Endodermal cell (in vitro differentiated cells): ENCODE measurements around the gene IRF3. TPM values are rescaled to one million over a fixed set of nuclear protein-coding genes. Genes with fewer than 3 reads are reported as not detected.

Experiments
- DNase-seq: peaks from one replicate; pipeline ENCODE4 v3.0.0-alpha.2; 2017
- H3K27ac ChIP-seq: 2 replicates; pipeline ENCODE4 v1.5.1; 2013; ENCODE audit warnings: mild to moderate bottlenecking, low read depth, low read length, moderate library complexity
- H3K27me3 ChIP-seq: 2 replicates; pipeline ENCODE4 v1.6.1; 2013; ENCODE audit warnings: mild to moderate bottlenecking, low read length, moderate library complexity; ENCODE audit not compliant: insufficient read depth, control insufficient read depth, poor library complexity, severe bottlenecking
- H3K36me3 ChIP-seq: 2 replicates; pipeline ENCODE4 v1.7.0; 2013; ENCODE audit warnings: mild to moderate bottlenecking, low read length, moderate library complexity; ENCODE audit not compliant: control insufficient read depth, insufficient read depth
- H3K4me1 ChIP-seq: one replicate; pipeline ENCODE4 v1.7.0; 2013; ENCODE audit warnings: low read length; ENCODE audit not compliant: control insufficient read depth, insufficient read depth
- H3K4me3 ChIP-seq: 2 replicates; pipeline ENCODE4 v1.5.1; 2013; ENCODE audit warnings: mild to moderate bottlenecking, low read length, moderate library complexity
- H3K9ac ChIP-seq: 2 replicates; pipeline ENCODE4 v1.6.1; 2013; ENCODE audit warnings: mild to moderate bottlenecking, low read length, moderate library complexity; ENCODE audit not compliant: poor library complexity, severe bottlenecking; ENCODE audit errors: extremely low read depth
- H3K9me3 ChIP-seq: 2 replicates; pipeline ENCODE4 v1.6.1; 2013; ENCODE audit warnings: mild to moderate bottlenecking, low read length, moderate library complexity; ENCODE audit not compliant: control insufficient read depth
- H3K27ac Mint-ChIP-seq: 2 replicates; pipeline ENCODE4 v1.8.0; 2020; ENCODE audit warnings: mixed read lengths
- H3K27me3 Mint-ChIP-seq: 2 replicates; pipeline ENCODE4 v1.8.0; 2021; ENCODE audit warnings: mild to moderate bottlenecking, mixed read lengths; ENCODE audit not compliant: insufficient read depth
- H3K36me3 Mint-ChIP-seq: 2 replicates; pipeline ENCODE4 v1.8.0; 2020; ENCODE audit warnings: low read depth, mixed read lengths
- H3K4me1 Mint-ChIP-seq: 2 replicates; pipeline ENCODE4 v1.8.0; 2020; ENCODE audit warnings: mixed read lengths
- H3K4me3 Mint-ChIP-seq: 2 replicates; pipeline ENCODE4 v1.8.0; 2020; ENCODE audit warnings: mild to moderate bottlenecking, moderate library complexity, mixed read lengths
- H3K9me3 Mint-ChIP-seq: 2 replicates; pipeline ENCODE4 v1.8.0; 2020; ENCODE audit warnings: mild to moderate bottlenecking, mixed read lengths
- WGBS, 2 experiments: methylation state at CpG; one replicate each; pipeline versions ENCODE4 v1.1.5 to v1.1.7; 2013; ENCODE audit warnings: missing lambda C conversion rate in 2 of 2, mixed read lengths in 1 of 2; ENCODE audit not compliant: insufficient coverage in 1 of 2, insufficient read length in 1 of 2; 5-methylcytosine and 5-hydroxymethylcytosine counted together
- total RNA-seq, 2 donors: library from RNA; stranded (reverse); fragmentation: NEBNext Ultra II Directional in 1 of 2; extraction: Animal tissue kit (Norgen Biotek cat#: 25700) in 1 of 2; gene quantifications; 2 replicates in 1 of 2; 3 replicates in 1 of 2; pipeline ENCODE4 v1.2.1, GENCODE V29; 2021
- TF ChIP-seq, protein P1 (sequence below): fragments of 200-600 bp; sonication (generic); conservative IDR thresholded peaks from 2 replicates; pipeline ENCODE4 v1.5.0; 2021; ENCODE audit warnings: antibody characterized with exemption, mild to moderate bottlenecking

Gene IRF3
- total RNA-seq, 2 donors from 2014 or later = 127 to 128 TPM

DNA sequence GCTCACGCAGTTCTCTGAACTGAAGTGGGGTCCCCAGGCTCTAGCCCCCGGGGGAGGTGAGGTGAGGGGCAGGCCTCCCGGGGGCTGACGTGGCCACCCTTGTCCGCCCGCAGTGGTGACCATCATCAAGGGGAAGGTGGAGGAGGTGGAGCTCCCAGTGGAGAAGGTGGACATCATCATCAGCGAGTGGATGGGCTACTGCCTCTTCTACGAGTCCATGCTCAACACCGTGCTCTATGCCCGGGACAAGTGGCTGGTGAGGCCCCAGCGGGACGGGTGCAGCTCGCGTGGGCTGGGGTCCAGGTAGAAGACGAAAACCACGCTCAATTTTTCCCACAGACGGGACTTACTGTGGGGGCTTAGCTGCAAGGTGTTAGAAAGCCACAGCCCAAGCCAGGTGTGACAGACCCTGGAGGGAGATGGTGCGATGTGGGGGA lies 18.2 kb upstream of the IRF3 start:
- Histone ChIP-seq H3K4me1 (peaks cover 14% of the 10 kb centered on the region), H3K27me3 (no peaks in the 10 kb centered on the region), H3K4me3 (no peak overlapping the region), H3K9ac (no peak overlapping the region), H3K27ac (no peak overlapping the region), H3K9me3 (no peaks in the 10 kb centered on the region), H3K36me3 (peaks cover 57% of the 10 kb centered on the region)
- Mint-ChIP-seq H3K4me3 (no peak overlapping the region), H3K36me3 (peaks cover 57% of the 10 kb centered on the region), H3K27ac (peak overlapping the region; percentile 44), H3K27me3 (no peaks in the 10 kb centered on the region), H3K9me3 (no peaks in the 10 kb centered on the region), H3K4me1 (peaks cover 19% of the 10 kb centered on the region)
- TF ChIP-seq, protein P1, sequence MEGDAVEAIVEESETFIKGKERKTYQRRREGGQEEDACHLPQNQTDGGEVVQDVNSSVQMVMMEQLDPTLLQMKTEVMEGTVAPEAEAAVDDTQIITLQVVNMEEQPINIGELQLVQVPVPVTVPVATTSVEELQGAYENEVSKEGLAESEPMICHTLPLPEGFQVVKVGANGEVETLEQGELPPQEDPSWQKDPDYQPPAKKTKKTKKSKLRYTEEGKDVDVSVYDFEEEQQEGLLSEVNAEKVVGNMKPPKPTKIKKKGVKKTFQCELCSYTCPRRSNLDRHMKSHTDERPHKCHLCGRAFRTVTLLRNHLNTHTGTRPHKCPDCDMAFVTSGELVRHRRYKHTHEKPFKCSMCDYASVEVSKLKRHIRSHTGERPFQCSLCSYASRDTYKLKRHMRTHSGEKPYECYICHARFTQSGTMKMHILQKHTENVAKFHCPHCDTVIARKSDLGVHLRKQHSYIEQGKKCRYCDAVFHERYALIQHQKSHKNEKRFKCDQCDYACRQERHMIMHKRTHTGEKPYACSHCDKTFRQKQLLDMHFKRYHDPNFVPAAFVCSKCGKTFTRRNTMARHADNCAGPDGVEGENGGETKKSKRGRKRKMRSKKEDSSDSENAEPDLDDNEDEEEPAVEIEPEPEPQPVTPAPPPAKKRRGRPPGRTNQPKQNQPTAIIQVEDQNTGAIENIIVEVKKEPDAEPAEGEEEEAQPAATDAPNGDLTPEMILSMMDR = no peak
- DNase-seq = no peak
- WGBS, 2 experiments = 96 to 100% methylated on average over 8 to 18 of the region's 18 CpGs

DNA sequence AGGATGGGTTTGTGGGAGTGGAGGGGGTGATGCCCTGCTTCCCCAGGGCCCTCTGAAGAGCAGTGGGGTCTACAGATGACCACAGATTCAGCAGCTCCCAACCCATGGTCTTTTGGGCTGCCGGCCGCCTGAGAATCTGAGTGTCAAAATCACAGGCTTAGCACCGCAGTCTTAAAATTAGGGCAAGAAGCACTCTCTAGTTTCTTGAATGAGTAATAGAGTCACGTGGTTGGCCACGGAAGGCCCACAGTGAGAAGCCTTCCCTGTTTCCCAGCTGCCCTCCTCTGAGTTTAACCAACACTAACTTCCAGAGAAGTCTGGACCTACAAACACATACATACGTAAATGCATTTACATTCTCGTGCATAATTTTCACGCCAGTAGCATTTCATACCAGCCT lies 16.6 kb upstream of the IRF3 start:
- Histone ChIP-seq H3K9ac (no peak overlapping the region), H3K4me3 (no peak overlapping the region), H3K27me3 (no peaks in the 10 kb centered on the region), H3K36me3 (peaks cover 52% of the 10 kb centered on the region), H3K4me1 (peaks cover 14% of the 10 kb centered on the region), H3K9me3 (no peaks in the 10 kb centered on the region), H3K27ac (no peak overlapping the region)
- no peaks in the 10 kb centered on the region for H3K9me3 Mint-ChIP-seq
- 95 to 97% methylated on average over 8 of the region's 8 CpGs for WGBS, 2 experiments
- peak; percentile 33 for DNase-seq
- peaks cover 22% of the 10 kb centered on the region for H3K4me1 Mint-ChIP-seq
- no peak overlapping the region for H3K4me3 Mint-ChIP-seq
- peaks cover 49% of the 10 kb centered on the region for H3K36me3 Mint-ChIP-seq
- TF ChIP-seq, protein P1 = no peak
- no peaks in the 10 kb centered on the region for H3K27me3 Mint-ChIP-seq
- peak overlapping the region; percentile 26 for H3K27ac Mint-ChIP-seq

DNA sequence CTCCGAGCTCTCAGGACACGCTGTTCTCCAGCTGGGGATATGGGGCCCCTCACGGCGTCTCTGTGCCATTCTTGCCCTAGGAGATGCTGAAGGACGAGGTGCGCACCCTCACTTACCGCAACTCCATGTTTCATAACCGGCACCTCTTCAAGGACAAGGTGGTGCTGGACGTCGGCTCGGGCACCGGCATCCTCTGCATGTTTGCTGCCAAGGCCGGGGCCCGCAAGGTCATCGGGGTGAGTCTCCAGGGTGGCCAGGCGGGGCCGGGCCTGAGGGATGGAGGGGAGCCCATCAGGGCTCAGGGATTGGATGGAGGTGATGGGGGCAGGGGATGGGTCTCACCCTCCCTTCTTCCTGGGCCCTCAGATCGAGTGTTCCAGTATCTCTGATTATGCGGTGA lies 16.2 kb upstream of the IRF3 start:
- Histone ChIP-seq H3K9ac (no peak overlapping the region), H3K4me1 (peaks cover 14% of the 10 kb centered on the region), H3K27me3 (no peaks in the 10 kb centered on the region), H3K9me3 (no peaks in the 10 kb centered on the region), H3K36me3 (peaks cover 52% of the 10 kb centered on the region), H3K4me3 (no peak overlapping the region), H3K27ac (no peak overlapping the region)
- TF ChIP-seq, protein P1 = no peak
- Mint-ChIP-seq H3K27ac (no peak overlapping the region), H3K4me1 (peaks cover 22% of the 10 kb centered on the region), H3K36me3 (peaks cover 46% of the 10 kb centered on the region), H3K27me3 (no peaks in the 10 kb centered on the region), H3K9me3 (no peaks in the 10 kb centered on the region), H3K4me3 (no peak overlapping the region)
- DNase-seq = peak; percentile 38
- WGBS, 2 experiments = 96 to 97% methylated on average over 15 to 19 of the region's 19 CpGs
